ENCODE measurements around the gene SLC2A5.

GRCh38 chr1:9037476-9038337 lies 31.7 kb downstream of the SLC2A5 start:
- TF ChIP-seq CTCF (IDR thresholded peaks at IDR 0.05) (no peak), POLR2AphosphoS5 (IDR thresholded peaks at IDR 0.05) (no peak)

Measured in sigmoid colon (tissue), 4 donors.